HepG2 (cell line): Measurements from ENCODE around the gene CCDC181.

Source experiments
- EZH2 ChIP-seq: conservative IDR thresholded peaks from 2 replicates; pipeline ENCODE4 v1.6.1; 2012; ENCODE audit warnings: mild to moderate bottlenecking, low read depth, low read length, moderate library complexity
- FOXM1 ChIP-seq: sonication (generic); formaldehyde crosslinking; IDR thresholded peaks from 2 replicates; pipeline ENCODE4 v1.5.0; 2020; ENCODE audit warnings: missing genetic modification reagents
- JUND ChIP-seq: sonication (generic); formaldehyde crosslinking; IDR thresholded peaks from 2 replicates; pipeline ENCODE4 v1.8.0; 2022; ENCODE audit warnings: mild to moderate bottlenecking, missing genetic modification reagents
- MATR3 ChIP-seq: sonication (generic); formaldehyde crosslinking; IDR thresholded peaks from 2 replicates; pipeline ENCODE4 v1.4.0; 2020; ENCODE audit warnings: missing genetic modification reagents
- POLR2A ChIP-seq, 2 experiments: IDR thresholded peaks; 2 replicates each; pipeline ENCODE4 v1.6.1; 2011; ENCODE audit warnings: low read depth in 2 of 2, low read length in 2 of 2, mild to moderate bottlenecking in 1 of 2, moderate library complexity in 1 of 2; ENCODE audit not compliant: insufficient read depth in 1 of 2
- RBAK ChIP-seq: sonication (generic); formaldehyde crosslinking; IDR thresholded peaks from 2 replicates; pipeline ENCODE4 v1.5.1; 2020; ENCODE audit warnings: mild to moderate bottlenecking, missing genetic modification reagents
- RXRA ChIP-seq: sonication (generic); formaldehyde crosslinking; IDR thresholded peaks from 2 replicates; pipeline ENCODE4 v1.5.1; 2020; ENCODE audit warnings: missing genetic modification reagents
- SUZ12 ChIP-seq: fragments of 150-350 bp; IDR thresholded peaks from 2 replicates; pipeline ENCODE4 v1.6.1; 2014; ENCODE audit warnings: low read depth, low read length
- TF ChIP-seq, protein P1 (sequence below): sonication (generic); formaldehyde crosslinking; conservative IDR thresholded peaks from 2 replicates; pipeline ENCODE4 v1.8.0; 2022; ENCODE audit warnings: low read depth, missing genetic modification reagents
- TF ChIP-seq, protein P2 (sequence below): IDR thresholded peaks from 2 replicates; pipeline ENCODE4 v1.4.0; 2020; ENCODE audit warnings: mild to moderate bottlenecking, missing genetic modification reagents
- TF ChIP-seq, protein P3 (sequence below): sonication (generic); formaldehyde crosslinking; IDR thresholded peaks from 2 replicates; pipeline ENCODE4 v1.5.0; 2020; ENCODE audit warnings: mild to moderate bottlenecking, missing genetic modification reagents

DNA sequence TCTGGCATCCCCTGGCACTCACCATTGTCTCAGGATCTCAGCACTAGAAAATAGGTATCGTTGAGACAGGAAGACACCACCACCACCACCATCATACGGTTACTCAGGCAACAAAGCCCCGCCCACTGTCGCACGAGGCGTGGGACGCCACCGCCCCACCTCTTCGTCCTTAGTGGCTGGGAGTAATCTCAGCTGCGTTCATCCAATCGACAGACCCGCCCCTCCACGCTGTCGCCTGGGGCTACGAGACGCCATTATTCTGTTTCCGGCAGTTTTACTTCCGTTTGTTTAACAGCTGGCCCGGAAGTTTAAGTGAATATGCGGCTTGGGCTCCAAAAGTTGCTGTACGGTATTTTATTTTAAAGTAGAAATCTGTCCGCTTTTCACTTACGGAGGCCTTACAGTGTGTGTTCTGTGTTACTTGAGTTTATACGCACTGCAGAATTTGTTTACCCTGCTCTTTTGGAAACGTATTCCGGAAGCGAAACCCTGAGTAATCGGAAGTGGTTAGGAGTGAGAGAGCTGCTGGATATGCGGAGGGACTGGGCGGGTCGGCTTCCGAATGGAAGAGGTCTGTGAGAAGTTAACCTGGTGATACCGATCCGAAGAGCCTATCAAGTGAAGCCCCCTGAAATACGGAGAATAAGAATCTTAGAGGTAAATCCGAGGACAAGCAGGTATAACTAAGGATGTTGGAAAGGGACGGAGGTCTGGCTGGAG, 59.4 kb downstream of the CCDC181 start, which contains the start of the genes BLZF1 and NME7:
- TF ChIP-seq JUND (CRISPR knock-in tag): no peak
- no peak; the same call in 1 of the 2 replicates for TF ChIP-seq RXRA (CRISPR knock-in tag)
- no peak for TF ChIP-seq SUZ12
- no peak for TF ChIP-seq MATR3
- TF ChIP-seq, protein P1, sequence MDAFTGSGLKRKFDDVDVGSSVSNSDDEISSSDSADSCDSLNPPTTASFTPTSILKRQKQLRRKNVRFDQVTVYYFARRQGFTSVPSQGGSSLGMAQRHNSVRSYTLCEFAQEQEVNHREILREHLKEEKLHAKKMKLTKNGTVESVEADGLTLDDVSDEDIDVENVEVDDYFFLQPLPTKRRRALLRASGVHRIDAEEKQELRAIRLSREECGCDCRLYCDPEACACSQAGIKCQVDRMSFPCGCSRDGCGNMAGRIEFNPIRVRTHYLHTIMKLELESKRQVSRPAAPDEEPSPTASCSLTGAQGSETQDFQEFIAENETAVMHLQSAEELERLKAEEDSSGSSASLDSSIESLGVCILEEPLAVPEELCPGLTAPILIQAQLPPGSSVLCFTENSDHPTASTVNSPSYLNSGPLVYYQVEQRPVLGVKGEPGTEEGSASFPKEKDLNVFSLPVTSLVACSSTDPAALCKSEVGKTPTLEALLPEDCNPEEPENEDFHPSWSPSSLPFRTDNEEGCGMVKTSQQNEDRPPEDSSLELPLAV: no peak
- TF ChIP-seq RBAK (CRISPR knock-in tag): no peak
- TF ChIP-seq FOXM1: no peak
- TF ChIP-seq, protein P2, sequence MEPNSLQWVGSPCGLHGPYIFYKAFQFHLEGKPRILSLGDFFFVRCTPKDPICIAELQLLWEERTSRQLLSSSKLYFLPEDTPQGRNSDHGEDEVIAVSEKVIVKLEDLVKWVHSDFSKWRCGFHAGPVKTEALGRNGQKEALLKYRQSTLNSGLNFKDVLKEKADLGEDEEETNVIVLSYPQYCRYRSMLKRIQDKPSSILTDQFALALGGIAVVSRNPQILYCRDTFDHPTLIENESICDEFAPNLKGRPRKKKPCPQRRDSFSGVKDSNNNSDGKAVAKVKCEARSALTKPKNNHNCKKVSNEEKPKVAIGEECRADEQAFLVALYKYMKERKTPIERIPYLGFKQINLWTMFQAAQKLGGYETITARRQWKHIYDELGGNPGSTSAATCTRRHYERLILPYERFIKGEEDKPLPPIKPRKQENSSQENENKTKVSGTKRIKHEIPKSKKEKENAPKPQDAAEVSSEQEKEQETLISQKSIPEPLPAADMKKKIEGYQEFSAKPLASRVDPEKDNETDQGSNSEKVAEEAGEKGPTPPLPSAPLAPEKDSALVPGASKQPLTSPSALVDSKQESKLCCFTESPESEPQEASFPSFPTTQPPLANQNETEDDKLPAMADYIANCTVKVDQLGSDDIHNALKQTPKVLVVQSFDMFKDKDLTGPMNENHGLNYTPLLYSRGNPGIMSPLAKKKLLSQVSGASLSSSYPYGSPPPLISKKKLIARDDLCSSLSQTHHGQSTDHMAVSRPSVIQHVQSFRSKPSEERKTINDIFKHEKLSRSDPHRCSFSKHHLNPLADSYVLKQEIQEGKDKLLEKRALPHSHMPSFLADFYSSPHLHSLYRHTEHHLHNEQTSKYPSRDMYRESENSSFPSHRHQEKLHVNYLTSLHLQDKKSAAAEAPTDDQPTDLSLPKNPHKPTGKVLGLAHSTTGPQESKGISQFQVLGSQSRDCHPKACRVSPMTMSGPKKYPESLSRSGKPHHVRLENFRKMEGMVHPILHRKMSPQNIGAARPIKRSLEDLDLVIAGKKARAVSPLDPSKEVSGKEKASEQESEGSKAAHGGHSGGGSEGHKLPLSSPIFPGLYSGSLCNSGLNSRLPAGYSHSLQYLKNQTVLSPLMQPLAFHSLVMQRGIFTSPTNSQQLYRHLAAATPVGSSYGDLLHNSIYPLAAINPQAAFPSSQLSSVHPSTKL (CRISPR knock-in tag): no peak
- TF ChIP-seq POLR2A (IDR thresholded peaks at IDR 0.05; ENCODE audit: insufficient read depth in 1 of 2, low read depth in 2 of 2, low read length in 2 of 2): peak in 1 of 2 experiments; percentile 55; a peak in 3 of 4 replicates
- no peak for TF ChIP-seq EZH2
- TF ChIP-seq, protein P3, sequence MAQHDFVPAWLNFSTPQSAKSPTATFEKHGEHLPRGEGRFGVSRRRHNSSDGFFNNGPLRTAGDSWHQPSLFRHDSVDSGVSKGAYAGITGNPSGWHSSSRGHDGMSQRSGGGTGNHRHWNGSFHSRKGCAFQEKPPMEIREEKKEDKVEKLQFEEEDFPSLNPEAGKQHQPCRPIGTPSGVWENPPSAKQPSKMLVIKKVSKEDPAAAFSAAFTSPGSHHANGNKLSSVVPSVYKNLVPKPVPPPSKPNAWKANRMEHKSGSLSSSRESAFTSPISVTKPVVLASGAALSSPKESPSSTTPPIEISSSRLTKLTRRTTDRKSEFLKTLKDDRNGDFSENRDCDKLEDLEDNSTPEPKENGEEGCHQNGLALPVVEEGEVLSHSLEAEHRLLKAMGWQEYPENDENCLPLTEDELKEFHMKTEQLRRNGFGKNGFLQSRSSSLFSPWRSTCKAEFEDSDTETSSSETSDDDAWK: no peak
